HG02973 (cell line): ENCODE data around the gene PHPT1.
"Not testable (repeated sequence)": the region's sequence is repeated elsewhere in the genome, so short reads cannot be mapped to it uniquely, and the experiment has no call there.

Experiments used
- ATAC-seq: cut with Tn5 transposase; IDR thresholded peaks from one replicate; pipeline ENCODE4 v1.9.1; 2021; ENCODE audit warnings: moderate library complexity; ENCODE audit not compliant: unreplicated experiment

PHPT1 gene

GRCh38 chr9:136883670-136884069 is 34.5 kb downstream of the PHPT1 start:
- ATAC-seq: not testable (repeated sequence)

- ATAC-seq: peak; percentile 78
These were observed 36.9 kb downstream of the PHPT1 start, which contains the start of gene TRAF2 for GRCh38 chr9:136885950-136886578. TRAF2 (plus strand) TSS chr9:136886516; CDS start chr9:136898741, 12,225 bp downstream.

- peak; percentile 22 for ATAC-seq
These were observed 37.7 kb downstream of the PHPT1 start for GRCh38 chr9:136886610-136887597.

- ATAC-seq: no peak
These were observed 39.2 kb downstream of the PHPT1 start for GRCh38 chr9:136888454-136888853.

- ATAC-seq: no peak
These were observed 40.6 kb downstream of the PHPT1 start for GRCh38 chr9:136889858-136890257.

GRCh38 chr9:136890661-136891060 is 41.5 kb downstream of the PHPT1 start:
- ATAC-seq: no peak

- no peak for ATAC-seq
These were observed 46.8 kb downstream of the PHPT1 start for GRCh38 chr9:136896027-136896426.

- no peak for ATAC-seq
These were observed 49.4 kb downstream of the PHPT1 start for GRCh38 chr9:136898483-136899100.

- no peak for ATAC-seq
These were observed 50.0 kb downstream of the PHPT1 start for GRCh38 chr9:136899196-136899595.

- no peak for ATAC-seq
These were observed 51.3 kb downstream of the PHPT1 start for GRCh38 chr9:136900556-136900955.
